PFSK-1 (cell line): ENCODE data around the gene EGR2.

Source experiments
- POLR2AphosphoS5 ChIP-seq: IDR thresholded peaks from 2 replicates; pipeline ENCODE4 v1.6.1; 2012; ENCODE audit warnings: low read depth, mild to moderate bottlenecking, control low read depth, low read length, moderate library complexity
- SIN3A ChIP-seq: IDR thresholded peaks from 2 replicates; pipeline ENCODE4 v1.6.1; 2012; ENCODE audit warnings: mild to moderate bottlenecking, low read length, moderate library complexity, borderline replicate concordance; ENCODE audit not compliant: insufficient read depth
- TAF1 ChIP-seq: IDR thresholded peaks from 2 replicates; pipeline ENCODE4 v1.6.1; 2012; ENCODE audit warnings: low read length, control low read depth, borderline replicate concordance; ENCODE audit not compliant: insufficient read depth
- TF ChIP-seq, protein P1 (sequence below), 2 experiments: IDR thresholded peaks; 2 replicates each; pipeline versions ENCODE4 v1.6.1 to v1.8.0; 2011 to 2012; ENCODE audit warnings: low read depth in 2 of 2, low read length in 2 of 2, control low read depth in 1 of 2, inconsistent platforms in 1 of 2, mild to moderate bottlenecking in 1 of 2, moderate library complexity in 1 of 2; ENCODE audit not compliant: insufficient read depth in 1 of 2

GRCh38 chr10:62792261-62792660 is 23.9 kb downstream of the EGR2 start:
- TF ChIP-seq SIN3A (no peak), POLR2AphosphoS5 (no peak), TAF1 (no peak)
- TF ChIP-seq, protein P1, sequence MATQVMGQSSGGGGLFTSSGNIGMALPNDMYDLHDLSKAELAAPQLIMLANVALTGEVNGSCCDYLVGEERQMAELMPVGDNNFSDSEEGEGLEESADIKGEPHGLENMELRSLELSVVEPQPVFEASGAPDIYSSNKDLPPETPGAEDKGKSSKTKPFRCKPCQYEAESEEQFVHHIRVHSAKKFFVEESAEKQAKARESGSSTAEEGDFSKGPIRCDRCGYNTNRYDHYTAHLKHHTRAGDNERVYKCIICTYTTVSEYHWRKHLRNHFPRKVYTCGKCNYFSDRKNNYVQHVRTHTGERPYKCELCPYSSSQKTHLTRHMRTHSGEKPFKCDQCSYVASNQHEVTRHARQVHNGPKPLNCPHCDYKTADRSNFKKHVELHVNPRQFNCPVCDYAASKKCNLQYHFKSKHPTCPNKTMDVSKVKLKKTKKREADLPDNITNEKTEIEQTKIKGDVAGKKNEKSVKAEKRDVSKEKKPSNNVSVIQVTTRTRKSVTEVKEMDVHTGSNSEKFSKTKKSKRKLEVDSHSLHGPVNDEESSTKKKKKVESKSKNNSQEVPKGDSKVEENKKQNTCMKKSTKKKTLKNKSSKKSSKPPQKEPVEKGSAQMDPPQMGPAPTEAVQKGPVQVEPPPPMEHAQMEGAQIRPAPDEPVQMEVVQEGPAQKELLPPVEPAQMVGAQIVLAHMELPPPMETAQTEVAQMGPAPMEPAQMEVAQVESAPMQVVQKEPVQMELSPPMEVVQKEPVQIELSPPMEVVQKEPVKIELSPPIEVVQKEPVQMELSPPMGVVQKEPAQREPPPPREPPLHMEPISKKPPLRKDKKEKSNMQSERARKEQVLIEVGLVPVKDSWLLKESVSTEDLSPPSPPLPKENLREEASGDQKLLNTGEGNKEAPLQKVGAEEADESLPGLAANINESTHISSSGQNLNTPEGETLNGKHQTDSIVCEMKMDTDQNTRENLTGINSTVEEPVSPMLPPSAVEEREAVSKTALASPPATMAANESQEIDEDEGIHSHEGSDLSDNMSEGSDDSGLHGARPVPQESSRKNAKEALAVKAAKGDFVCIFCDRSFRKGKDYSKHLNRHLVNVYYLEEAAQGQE (IDR thresholded peaks at IDR 0.05; ENCODE audit: insufficient read depth in 1 of 2, low read depth in 2 of 2, low read length in 2 of 2): no peak
